CD4-positive, CD25-positive, alpha-beta regulatory T cell (primary cell): ENCODE measurements around the gene KSR1. TPM values are rescaled to one million over a fixed set of nuclear protein-coding genes. Genes with fewer than 3 reads are reported as not detected.
A peak's percentile ranks its signal among the peaks of the same experiment; 100 is the strongest.

Experiments used
- ATAC-seq, 2 donors: fragments of 150-1000 bp; cut with Tn5 transposase; one replicate each; pipeline ENCODE4 v1.10.0; 2021; ENCODE audit warnings: low read depth in 2 of 2, moderate number of reproducible peaks in 2 of 2, moderate library complexity in 1 of 2
- DNase-seq, 3 donors: peaks; one replicate each; pipeline versions ENCODE4 v3.0.0 to v3.0.0-alpha.2; 2012 to 2022; ENCODE audit warnings: mixed read lengths in 1 of 3
- H3K27ac ChIP-seq: one replicate; pipeline ENCODE4 v1.7.0; 2013; ENCODE audit warnings: mild to moderate bottlenecking, low read length; ENCODE audit not compliant: insufficient read depth, poor library complexity, severe bottlenecking
- H3K27me3 ChIP-seq: one replicate; pipeline ENCODE4 v1.7.0; 2013; ENCODE audit warnings: low read length; ENCODE audit not compliant: control insufficient read depth, insufficient read depth
- H3K36me3 ChIP-seq: one replicate; pipeline ENCODE4 v1.7.0; 2013; ENCODE audit warnings: mild to moderate bottlenecking, low read length, moderate library complexity; ENCODE audit not compliant: control insufficient read depth, insufficient read depth
- H3K4me1 ChIP-seq: 2 replicates; pipeline ENCODE4 v1.7.0; 2013; ENCODE audit warnings: mild to moderate bottlenecking, low read length; ENCODE audit not compliant: insufficient read depth, control insufficient read depth, poor library complexity, severe bottlenecking
- H3K4me3 ChIP-seq: one replicate; pipeline ENCODE4 v1.7.0; 2013; ENCODE audit warnings: low read depth, mild to moderate bottlenecking, low read length, moderate library complexity
- H3K9me3 ChIP-seq, 2 experiments: 1 replicate in 1 of 2; 2 replicates in 1 of 2; pipeline ENCODE4 v1.7.0; 2013; ENCODE audit warnings: low read length in 2 of 2, mild to moderate bottlenecking in 1 of 2, moderate library complexity in 1 of 2; ENCODE audit not compliant: control insufficient read depth in 2 of 2
- H3K27ac Mint-ChIP-seq, 3 donors: one replicate each; pipeline ENCODE4 v1.8.0; 2020 to 2022; ENCODE audit warnings: mild to moderate bottlenecking in 3 of 3, mixed read lengths in 3 of 3, moderate library complexity in 2 of 3
- H3K27me3 Mint-ChIP-seq: one replicate; pipeline ENCODE4 v1.8.0; 2022; ENCODE audit warnings: mild to moderate bottlenecking, mixed read lengths
- H3K36me3 Mint-ChIP-seq: one replicate; pipeline ENCODE4 v1.8.0; 2020; ENCODE audit warnings: mixed read lengths
- H3K4me1 Mint-ChIP-seq, 4 donors: one replicate each; pipeline ENCODE4 v1.8.0; 2020 to 2022; ENCODE audit warnings: mixed read lengths in 4 of 4, mild to moderate bottlenecking in 1 of 4
- H3K4me3 Mint-ChIP-seq, 4 donors: one replicate each; pipeline ENCODE4 v1.8.0; 2020 to 2022; ENCODE audit warnings: mild to moderate bottlenecking in 4 of 4, mixed read lengths in 4 of 4, moderate library complexity in 3 of 4
- H3K9me3 Mint-ChIP-seq, 7 donors: one replicate each; pipeline ENCODE4 v1.8.0; 2020 to 2022; ENCODE audit warnings: mixed read lengths in 7 of 7, mild to moderate bottlenecking in 3 of 7, moderate library complexity in 2 of 7
- polyA plus RNA-seq, 4 donors: library from polyadenylated mRNA; unstranded; fragments of 300-500 nt; fragmentation: Illumina TruSeq; gene quantifications; one replicate each; pipeline ENCODE4 v1.2.3, GENCODE V29; 2021
- total RNA-seq: library from RNA; stranded (reverse); gene quantifications from one replicate; pipeline ENCODE4 v1.2.3, GENCODE V29; 2022

Gene KSR1
- total and polyA plus RNA-seq, 5 donors from 2014 or later, result 1.2 to 69.5 (median 1.7) TPM

- no peaks in the 10 kb centered on the region for H3K9me3 Mint-ChIP-seq
- peaks cover 5 to 28% (median 17%) of the 10 kb centered on the region in 4 donors for H3K4me1 Mint-ChIP-seq
- Histone ChIP-seq H3K4me1 (peaks cover 12% of the 10 kb centered on the region), H3K36me3 (peaks cover 49% of the 10 kb centered on the region), H3K27ac (no peak overlapping the region), H3K9me3 (no peaks in the 10 kb centered on the region), H3K4me3 (no peak overlapping the region), H3K27me3 (no peaks in the 10 kb centered on the region)
- no peak overlapping the region for H3K4me3 Mint-ChIP-seq
- H3K36me3 Mint-ChIP-seq, result peaks cover 57% of the 10 kb centered on the region
- no peaks in the 10 kb centered on the region for H3K27me3 Mint-ChIP-seq
- DNase-seq (no peak), ATAC-seq (no peak)
- H3K27ac Mint-ChIP-seq, result no peak overlapping the region
These were observed 162.2 kb downstream of the KSR1 start for GRCh38 chr17:27618417-27618816.

GRCh38 chr17:27620721-27621120 lies 164.5 kb downstream of the KSR1 start:
- Mint-ChIP-seq H3K27ac (peak overlapping the region in 2 of 3 donors; percentile 7 to 79), H3K36me3 (peaks cover 46% of the 10 kb centered on the region), H3K27me3 (no peaks in the 10 kb centered on the region), H3K9me3 (no peaks in the 10 kb centered on the region), H3K4me1 (peaks cover 5 to 23% (median 13%) of the 10 kb centered on the region in 4 donors), H3K4me3 (no peak overlapping the region)
- H3K4me3 ChIP-seq, result no peak overlapping the region
- DNase-seq (peak in 1 of 3 donors; percentile 32), ATAC-seq (peak in 1 of 2 donors; percentile 14)
- peaks cover 39% of the 10 kb centered on the region for H3K36me3 ChIP-seq
- H3K4me1 ChIP-seq, result peaks cover 12% of the 10 kb centered on the region
- no peaks in the 10 kb centered on the region for H3K27me3 ChIP-seq
- H3K9me3 ChIP-seq, result no peaks in the 10 kb centered on the region
- H3K27ac ChIP-seq, result no peak overlapping the region

DNA sequence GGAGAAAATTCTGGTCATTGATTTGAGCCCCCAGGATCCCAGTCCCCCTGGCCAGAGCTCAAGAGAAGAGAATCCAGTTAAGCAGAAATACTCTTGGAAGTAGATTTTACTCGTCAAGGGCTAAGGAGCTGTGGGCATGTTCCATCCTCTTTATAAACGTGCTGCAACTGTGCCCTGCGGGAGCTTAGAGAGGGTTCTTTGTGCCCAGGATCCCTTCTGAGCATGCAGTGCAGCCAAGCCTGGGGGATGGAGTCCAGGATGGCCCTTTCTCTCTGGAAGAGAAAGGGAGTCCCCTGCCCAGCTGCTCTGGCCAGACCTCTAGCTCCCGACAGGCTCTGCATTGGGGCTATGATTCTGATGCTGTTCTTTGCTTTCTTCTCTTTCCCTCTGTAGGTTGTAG lies 165.3 kb downstream of the KSR1 start:
- no peaks in the 10 kb centered on the region for H3K27me3 ChIP-seq
- H3K27ac ChIP-seq, result no peak overlapping the region
- Mint-ChIP-seq H3K9me3 (peaks cover 0 to 1% (median 0%) of the 10 kb centered on the region in 7 donors), H3K4me1 (peaks cover 0 to 14% (median 6%) of the 10 kb centered on the region in 4 donors), H3K27ac (peak overlapping the region in 1 of 3 donors; percentile 20), H3K36me3 (peaks cover 44% of the 10 kb centered on the region), H3K27me3 (no peaks in the 10 kb centered on the region), H3K4me3 (no peak overlapping the region)
- peaks cover 4% of the 10 kb centered on the region for H3K4me1 ChIP-seq
- H3K4me3 ChIP-seq, result no peak overlapping the region
- no peak for ATAC-seq
- H3K9me3 ChIP-seq, result no peaks in the 10 kb centered on the region
- H3K36me3 ChIP-seq, result peaks cover 39% of the 10 kb centered on the region
- DNase-seq, result no peak

DNA sequence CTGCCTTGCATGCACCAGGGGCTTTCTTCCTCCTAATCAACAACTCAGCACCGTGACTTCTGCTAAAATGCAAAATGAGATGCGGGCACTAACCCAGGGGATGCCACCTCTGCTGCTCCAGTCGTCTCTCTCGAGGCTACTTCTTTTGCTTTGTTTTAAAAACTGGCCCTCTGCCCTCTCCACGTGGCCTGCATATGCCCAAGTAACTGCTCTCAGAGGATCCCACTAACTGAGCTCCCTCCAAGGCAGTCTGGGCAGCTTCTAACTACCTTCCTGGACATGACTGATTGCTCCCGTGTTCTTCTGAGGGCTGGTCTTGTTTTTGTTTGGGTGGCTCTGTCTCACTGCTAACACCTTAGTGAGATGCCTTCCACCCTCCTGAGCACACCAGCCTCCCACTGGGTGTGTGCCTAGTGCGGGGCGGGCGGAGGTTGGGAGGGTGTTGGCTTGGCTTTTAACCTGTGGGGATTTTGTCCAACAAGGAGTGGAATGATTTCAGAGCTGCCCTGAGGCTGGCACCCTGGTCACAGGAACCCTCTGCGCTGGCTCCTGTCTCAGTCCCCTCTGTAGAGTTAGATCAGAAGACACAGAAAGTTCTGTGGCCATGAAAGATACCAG lies 165.8 kb downstream of the KSR1 start:
- Histone ChIP-seq H3K27me3 (no peaks in the 10 kb centered on the region), H3K4me3 (no peak overlapping the region), H3K36me3 (peaks cover 39% of the 10 kb centered on the region), H3K4me1 (no peaks in the 10 kb centered on the region), H3K9me3 (no peaks in the 10 kb centered on the region), H3K27ac (no peak overlapping the region)
- H3K4me1 Mint-ChIP-seq, result peaks cover 0 to 10% (median 4%) of the 10 kb centered on the region in 4 donors
- ATAC-seq (no peak), DNase-seq (no peak)
- peaks cover 0 to 1% (median 0%) of the 10 kb centered on the region in 7 donors for H3K9me3 Mint-ChIP-seq
- no peak overlapping the region for H3K4me3 Mint-ChIP-seq
- H3K27me3 Mint-ChIP-seq, result no peaks in the 10 kb centered on the region
- H3K36me3 Mint-ChIP-seq, result peaks cover 39% of the 10 kb centered on the region
- peak overlapping the region in 1 of 3 donors; percentile 20 for H3K27ac Mint-ChIP-seq

DNA sequence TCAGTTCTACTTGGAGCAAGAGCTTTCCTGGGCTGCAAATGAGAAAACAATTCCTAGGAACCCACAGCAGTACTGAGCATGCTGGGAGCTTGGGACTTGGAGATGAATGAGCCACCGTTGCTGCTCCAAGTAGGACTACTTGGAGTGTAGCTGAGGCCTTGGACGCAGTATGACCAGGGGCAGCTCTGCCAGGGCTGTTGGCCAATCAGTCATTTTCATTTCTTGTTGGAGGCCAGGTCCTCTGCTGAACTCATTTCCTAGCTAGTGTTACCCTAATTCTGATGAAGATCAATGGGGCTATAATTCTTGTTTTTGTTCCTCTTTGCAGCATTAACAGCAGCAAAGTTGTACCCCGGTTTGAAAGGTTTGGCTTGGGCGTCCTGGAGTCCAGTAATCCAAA lies 166.7 kb downstream of the KSR1 start:
- no peak for DNase-seq
- Histone ChIP-seq H3K27ac (no peak overlapping the region), H3K36me3 (peaks cover 35% of the 10 kb centered on the region), H3K27me3 (no peaks in the 10 kb centered on the region), H3K4me3 (no peak overlapping the region), H3K4me1 (no peaks in the 10 kb centered on the region), H3K9me3 (no peaks in the 10 kb centered on the region)
- ATAC-seq, result no peak
- H3K36me3 Mint-ChIP-seq, result peaks cover 34% of the 10 kb centered on the region
- no peaks in the 10 kb centered on the region for H3K27me3 Mint-ChIP-seq
- peaks cover 0 to 7% (median 2%) of the 10 kb centered on the region in 4 donors for H3K4me1 Mint-ChIP-seq
- H3K27ac Mint-ChIP-seq, result no peak overlapping the region
- no peak overlapping the region for H3K4me3 Mint-ChIP-seq
- peaks cover 0 to 1% (median 0%) of the 10 kb centered on the region in 7 donors for H3K9me3 Mint-ChIP-seq

GRCh38 chr17:27623614-27624013 lies 167.4 kb downstream of the KSR1 start:
- Histone ChIP-seq H3K36me3 (peaks cover 29% of the 10 kb centered on the region), H3K4me3 (no peak overlapping the region), H3K4me1 (no peaks in the 10 kb centered on the region), H3K27me3 (no peaks in the 10 kb centered on the region), H3K27ac (no peak overlapping the region), H3K9me3 (no peaks in the 10 kb centered on the region)
- DNase-seq (no peak), ATAC-seq (no peak)
- H3K27me3 Mint-ChIP-seq, result no peaks in the 10 kb centered on the region
- H3K4me1 Mint-ChIP-seq, result peaks cover 0 to 6% (median 2%) of the 10 kb centered on the region in 4 donors
- no peak overlapping the region for H3K4me3 Mint-ChIP-seq
- H3K36me3 Mint-ChIP-seq, result peaks cover 29% of the 10 kb centered on the region
- H3K27ac Mint-ChIP-seq, result peak overlapping the region in 1 of 3 donors; percentile 46
- H3K9me3 Mint-ChIP-seq, result peaks cover 0 to 1% (median 0%) of the 10 kb centered on the region in 7 donors

GRCh38 chr17:27624539-27624938 lies 168.3 kb downstream of the KSR1 start:
- DNase-seq (no peak), ATAC-seq (no peak)
- H3K27me3 Mint-ChIP-seq, result no peaks in the 10 kb centered on the region
- Histone ChIP-seq H3K9me3 (no peaks in the 10 kb centered on the region), H3K4me3 (no peak overlapping the region), H3K36me3 (peaks cover 29% of the 10 kb centered on the region), H3K27me3 (no peaks in the 10 kb centered on the region), H3K27ac (no peak overlapping the region), H3K4me1 (no peaks in the 10 kb centered on the region)
- H3K27ac Mint-ChIP-seq, result peak overlapping the region in 1 of 3 donors; percentile 38
- H3K4me3 Mint-ChIP-seq, result no peak overlapping the region
- peaks cover 0 to 1% (median 0%) of the 10 kb centered on the region in 7 donors for H3K9me3 Mint-ChIP-seq
- peaks cover 0 to 10% (median 3%) of the 10 kb centered on the region in 4 donors for H3K4me1 Mint-ChIP-seq
- peaks cover 29% of the 10 kb centered on the region for H3K36me3 Mint-ChIP-seq

DNA sequence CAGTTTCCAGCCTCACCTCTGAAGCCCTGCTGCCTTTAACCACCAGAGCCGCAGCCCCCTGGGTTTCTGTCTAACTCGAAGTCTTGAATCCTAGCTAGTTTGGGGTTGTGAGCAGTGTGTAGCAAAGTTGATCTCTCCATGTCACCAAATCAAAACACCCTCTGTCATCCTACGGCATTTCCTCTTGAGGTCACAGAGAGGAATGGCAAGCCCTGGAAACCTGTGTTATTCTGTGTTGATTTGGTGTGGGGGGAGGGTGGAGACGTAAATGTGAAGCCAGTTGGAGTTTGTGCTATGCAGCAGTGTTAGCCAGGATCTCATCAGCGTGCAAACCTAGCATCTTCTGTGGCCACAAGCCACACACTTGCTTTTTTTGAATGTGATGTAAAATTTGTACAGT lies 169.6 kb downstream of the KSR1 start:
- no peaks in the 10 kb centered on the region for H3K27me3 ChIP-seq
- no peak overlapping the region for H3K27ac ChIP-seq
- no peak for ATAC-seq
- DNase-seq, result no peak
- Mint-ChIP-seq H3K27ac (no peak overlapping the region), H3K36me3 (peaks cover 25% of the 10 kb centered on the region), H3K4me1 (peaks cover 2 to 18% (median 13%) of the 10 kb centered on the region in 4 donors), H3K4me3 (no peak overlapping the region), H3K9me3 (peaks cover 0 to 1% (median 0%) of the 10 kb centered on the region in 7 donors), H3K27me3 (no peaks in the 10 kb centered on the region)
- peaks cover 21% of the 10 kb centered on the region for H3K36me3 ChIP-seq
- H3K4me3 ChIP-seq, result no peak overlapping the region
- H3K9me3 ChIP-seq, result no peaks in the 10 kb centered on the region
- peaks cover 7% of the 10 kb centered on the region for H3K4me1 ChIP-seq
